ENCODE measurements around the gene EZR.

DNA sequence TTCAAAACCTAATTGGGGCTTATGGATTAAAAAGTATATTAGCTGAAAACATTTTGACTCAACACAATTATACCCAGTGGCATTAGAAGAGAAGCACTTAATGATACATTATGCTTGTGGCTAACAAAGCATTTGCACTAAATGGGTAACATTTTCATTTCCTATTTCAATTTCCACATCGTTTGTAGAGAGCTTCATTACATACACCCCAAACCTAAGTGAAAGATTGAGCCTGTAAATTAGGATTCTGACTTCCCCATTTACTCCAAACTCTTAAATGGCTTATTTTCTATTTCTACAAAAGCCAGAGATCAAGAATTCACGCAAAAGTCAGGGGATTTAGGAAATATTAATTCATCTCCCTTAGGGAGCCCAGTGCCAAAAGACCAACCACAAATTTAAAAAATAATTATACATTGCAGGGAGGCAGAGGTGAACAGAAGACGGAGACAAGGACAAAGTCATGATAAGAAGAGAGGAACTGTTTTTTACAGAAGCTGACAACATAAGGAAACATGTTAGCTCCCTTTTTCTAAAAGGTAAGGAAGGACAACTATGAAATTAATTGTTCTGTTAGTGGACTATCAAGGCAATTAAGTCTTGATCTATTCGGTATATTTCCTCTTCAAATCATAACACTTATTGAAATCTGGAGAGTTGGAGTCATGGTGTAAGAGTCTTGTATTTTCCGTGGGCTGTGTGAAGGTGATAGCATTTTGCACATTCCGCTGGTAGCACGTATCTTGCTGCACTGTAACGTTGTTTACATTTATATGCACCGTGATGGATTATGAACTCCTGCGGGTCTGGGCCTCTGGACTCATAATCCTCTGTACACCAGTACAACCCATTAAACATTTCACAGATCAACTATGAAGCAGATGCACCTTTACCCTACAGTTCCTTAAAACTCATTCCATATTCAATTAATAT, 24.8 kb upstream of the EZR start:
- no peak for TF ChIP-seq FOXP2 (optimal IDR thresholded peaks at IDR 0.05; ENCODE audit: borderline replicate concordance, extremely low read depth, extremely low read length, insufficient read depth)
- TF ChIP-seq REST (IDR thresholded peaks at IDR 0.05; ENCODE audit: insufficient read depth in 1 of 2, low read depth in 2 of 2, low read length in 2 of 2), result no peak
- no peak for TF ChIP-seq POLR2AphosphoS5 (IDR thresholded peaks at IDR 0.05; ENCODE audit: low read depth, low read length)
